ENCODE results near the gene SPAG6.

The SPAG6 gene

GRCh38 chr10:22410394-22410793, 65.1 kb downstream of the SPAG6 start:
- Histone ChIP-seq H3K4me1 (ENCODE audit: insufficient read depth, insufficient read length) (no peaks in the 10 kb centered on the region), H3K36me3 (ENCODE audit: insufficient read depth, insufficient read length, low read length) (no peaks in the 10 kb centered on the region), H3K4me3 (ENCODE audit: insufficient read length, low read depth) (no peak overlapping the region), H3K27me3 (ENCODE audit: insufficient read depth, insufficient read length) (no peaks in the 10 kb centered on the region), H3K9ac (ENCODE audit: insufficient read length, low read depth) (no peak overlapping the region), H3K9me3 (ENCODE audit: insufficient read depth, low read length) (peaks cover 11% of the 10 kb centered on the region; the same call in 1 of the 2 replicates)
- TF ChIP-seq ZNF274 (IDR thresholded peaks at IDR 0.05; ENCODE audit: low read depth, low read length) = no peak
- TF ChIP-seq YY1 (IDR thresholded peaks at IDR 0.05; ENCODE audit: insufficient read depth, insufficient read length) = no peak
- TF ChIP-seq SUZ12 (IDR thresholded peaks at IDR 0.05; ENCODE audit: extremely low read depth, insufficient read depth, insufficient read length) = no peak
- DNase-seq (ENCODE audit: low read depth, low spot score) = no peak

GRCh38 chr10:22410846-22411245, 65.5 kb downstream of the SPAG6 start:
- Histone ChIP-seq H3K9me3 (ENCODE audit: insufficient read depth, low read length) (peaks cover 11% of the 10 kb centered on the region; the same call in 1 of the 2 replicates), H3K9ac (ENCODE audit: insufficient read length, low read depth) (no peak overlapping the region), H3K4me1 (ENCODE audit: insufficient read depth, insufficient read length) (no peaks in the 10 kb centered on the region), H3K36me3 (ENCODE audit: insufficient read depth, insufficient read length, low read length) (no peaks in the 10 kb centered on the region), H3K4me3 (ENCODE audit: insufficient read length, low read depth) (no peak overlapping the region), H3K27me3 (ENCODE audit: insufficient read depth, insufficient read length) (no peaks in the 10 kb centered on the region)
- DNase-seq (ENCODE audit: low read depth, low spot score) = no peak
- TF ChIP-seq ZNF274 (IDR thresholded peaks at IDR 0.05; ENCODE audit: low read depth, low read length) (no peak), YY1 (IDR thresholded peaks at IDR 0.05; ENCODE audit: insufficient read depth, insufficient read length) (no peak), SUZ12 (IDR thresholded peaks at IDR 0.05; ENCODE audit: extremely low read depth, insufficient read depth, insufficient read length) (no peak)

GRCh38 chr10:22414146-22414545, 68.8 kb downstream of the SPAG6 start:
- Histone ChIP-seq H3K9ac (ENCODE audit: insufficient read length, low read depth) (no peak overlapping the region), H3K9me3 (ENCODE audit: insufficient read depth, low read length) (peaks cover 7% of the 10 kb centered on the region; the same call in 1 of the 2 replicates), H3K27me3 (ENCODE audit: insufficient read depth, insufficient read length) (no peaks in the 10 kb centered on the region), H3K4me1 (ENCODE audit: insufficient read depth, insufficient read length) (no peaks in the 10 kb centered on the region), H3K4me3 (ENCODE audit: insufficient read length, low read depth) (no peak overlapping the region), H3K36me3 (ENCODE audit: insufficient read depth, insufficient read length, low read length) (no peaks in the 10 kb centered on the region)
- TF ChIP-seq ZNF274 (IDR thresholded peaks at IDR 0.05; ENCODE audit: low read depth, low read length) = no peak
- no peak for TF ChIP-seq YY1 (IDR thresholded peaks at IDR 0.05; ENCODE audit: insufficient read depth, insufficient read length)
- TF ChIP-seq SUZ12 (IDR thresholded peaks at IDR 0.05; ENCODE audit: extremely low read depth, insufficient read depth, insufficient read length) = no peak
- no peak for DNase-seq (ENCODE audit: low read depth, low spot score)

GRCh38 chr10:22415072-22415471, 69.8 kb downstream of the SPAG6 start:
- no peaks in the 10 kb centered on the region for H3K9me3 ChIP-seq (ENCODE audit: insufficient read depth, low read length)
- DNase-seq (ENCODE audit: low read depth, low spot score) = no peak
- H3K4me1 ChIP-seq (ENCODE audit: insufficient read depth, insufficient read length) = no peaks in the 10 kb centered on the region
- TF ChIP-seq YY1 (IDR thresholded peaks at IDR 0.05; ENCODE audit: insufficient read depth, insufficient read length) (no peak), SUZ12 (IDR thresholded peaks at IDR 0.05; ENCODE audit: extremely low read depth, insufficient read depth, insufficient read length) (no peak), ZNF274 (IDR thresholded peaks at IDR 0.05; ENCODE audit: low read depth, low read length) (no peak)
- no peaks in the 10 kb centered on the region for H3K36me3 ChIP-seq (ENCODE audit: insufficient read depth, insufficient read length, low read length)
- H3K4me3 ChIP-seq (ENCODE audit: insufficient read length, low read depth) = no peak overlapping the region
- no peak overlapping the region for H3K9ac ChIP-seq (ENCODE audit: insufficient read length, low read depth)
- H3K27me3 ChIP-seq (ENCODE audit: insufficient read depth, insufficient read length) = no peaks in the 10 kb centered on the region

GRCh38 chr10:22417736-22418268, 72.5 kb downstream of the SPAG6 start:
- no peaks in the 10 kb centered on the region for H3K4me1 ChIP-seq (ENCODE audit: insufficient read depth, insufficient read length)
- H3K36me3 ChIP-seq (ENCODE audit: insufficient read depth, insufficient read length, low read length) = no peaks in the 10 kb centered on the region
- no peak overlapping the region for H3K9ac ChIP-seq (ENCODE audit: insufficient read length, low read depth)
- no peak overlapping the region for H3K4me3 ChIP-seq (ENCODE audit: insufficient read length, low read depth)
- TF ChIP-seq YY1 (IDR thresholded peaks at IDR 0.05; ENCODE audit: insufficient read depth, insufficient read length) = no peak
- TF ChIP-seq ZNF274 (IDR thresholded peaks at IDR 0.05; ENCODE audit: low read depth, low read length) = no peak
- TF ChIP-seq SUZ12 (IDR thresholded peaks at IDR 0.05; ENCODE audit: extremely low read depth, insufficient read depth, insufficient read length) = no peak
- H3K9me3 ChIP-seq (ENCODE audit: insufficient read depth, low read length) = no peaks in the 10 kb centered on the region
- no peak for DNase-seq (ENCODE audit: low read depth, low spot score)
- no peaks in the 10 kb centered on the region for H3K27me3 ChIP-seq (ENCODE audit: insufficient read depth, insufficient read length)

DNA sequence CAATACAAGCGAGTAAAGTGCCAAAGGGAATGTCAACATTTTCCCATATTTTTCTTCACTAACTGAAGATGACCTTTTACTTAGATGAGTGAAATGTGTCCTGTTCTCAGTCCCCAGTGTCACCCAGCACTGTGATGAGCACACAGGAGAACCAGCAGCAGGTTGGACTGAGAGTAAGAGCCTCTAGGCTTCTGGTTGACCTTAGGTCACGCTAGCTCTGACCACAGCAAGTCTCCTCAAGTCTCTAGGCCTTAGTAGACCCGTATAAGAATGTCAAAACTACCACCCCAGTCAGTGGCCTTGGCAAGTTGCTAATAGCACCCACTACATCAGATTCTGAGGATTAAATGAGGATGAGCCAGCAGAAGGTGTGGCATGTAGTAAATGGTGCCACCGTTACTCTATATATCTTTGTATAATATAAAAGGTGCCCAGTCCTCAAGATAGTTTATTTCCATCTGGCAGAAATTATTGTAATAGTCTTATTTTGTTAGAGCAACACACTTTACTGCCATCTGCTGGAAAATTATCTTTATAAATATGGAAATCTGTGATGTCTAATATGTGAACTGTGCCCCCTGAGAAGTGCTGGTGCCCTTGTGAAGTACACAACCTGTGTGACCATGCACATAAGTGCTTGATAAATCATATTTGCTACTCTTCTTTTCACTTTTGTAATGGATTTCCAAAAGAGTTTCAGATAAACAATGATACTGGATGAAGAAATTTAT, 75.7 kb downstream of the SPAG6 start:
- Histone ChIP-seq H3K4me1 (ENCODE audit: insufficient read depth, insufficient read length) (no peaks in the 10 kb centered on the region), H3K36me3 (ENCODE audit: insufficient read depth, insufficient read length, low read length) (no peaks in the 10 kb centered on the region), H3K27me3 (ENCODE audit: insufficient read depth, insufficient read length) (no peaks in the 10 kb centered on the region), H3K9ac (ENCODE audit: insufficient read length, low read depth) (no peak overlapping the region), H3K4me3 (ENCODE audit: insufficient read length, low read depth) (no peak overlapping the region), H3K9me3 (ENCODE audit: insufficient read depth, low read length) (no peaks in the 10 kb centered on the region)
- DNase-seq (ENCODE audit: low read depth, low spot score) = no peak
- TF ChIP-seq SUZ12 (IDR thresholded peaks at IDR 0.05; ENCODE audit: extremely low read depth, insufficient read depth, insufficient read length) (no peak), ZNF274 (IDR thresholded peaks at IDR 0.05; ENCODE audit: low read depth, low read length) (no peak), YY1 (IDR thresholded peaks at IDR 0.05; ENCODE audit: insufficient read depth, insufficient read length) (no peak)

DNA sequence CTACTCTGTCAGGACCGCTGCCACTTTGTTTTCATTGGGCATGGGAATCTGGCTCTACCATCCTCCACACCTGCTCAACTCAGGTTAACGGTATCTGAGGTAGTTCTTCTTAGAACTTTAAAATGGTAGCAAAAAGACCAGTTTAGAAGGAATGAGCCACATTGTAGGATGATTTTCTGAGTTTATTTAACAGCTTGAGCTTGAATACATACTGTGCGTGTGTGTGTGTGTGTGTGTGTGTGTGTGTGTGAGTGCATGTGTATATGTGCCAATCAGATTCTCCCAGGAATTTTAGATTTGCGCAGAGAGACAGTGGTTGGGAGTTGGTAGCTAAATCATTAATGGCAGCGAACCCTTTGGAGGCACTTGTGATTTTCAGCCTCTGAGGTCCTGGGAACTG, 81.4 kb downstream of the SPAG6 start:
- peaks cover 2% of the 10 kb centered on the region for H3K4me1 ChIP-seq (ENCODE audit: insufficient read depth, insufficient read length)
- H3K4me3 ChIP-seq (ENCODE audit: insufficient read length, low read depth) = no peak overlapping the region
- no peaks in the 10 kb centered on the region for H3K9me3 ChIP-seq (ENCODE audit: insufficient read depth, low read length)
- no peaks in the 10 kb centered on the region for H3K36me3 ChIP-seq (ENCODE audit: insufficient read depth, insufficient read length, low read length)
- TF ChIP-seq SUZ12 (IDR thresholded peaks at IDR 0.05; ENCODE audit: extremely low read depth, insufficient read depth, insufficient read length) (no peak), YY1 (IDR thresholded peaks at IDR 0.05; ENCODE audit: insufficient read depth, insufficient read length) (no peak), ZNF274 (IDR thresholded peaks at IDR 0.05; ENCODE audit: low read depth, low read length) (no peak)
- no peak overlapping the region for H3K9ac ChIP-seq (ENCODE audit: insufficient read length, low read depth)
- no peak for DNase-seq (ENCODE audit: low read depth, low spot score)
- H3K27me3 ChIP-seq (ENCODE audit: insufficient read depth, insufficient read length) = no peaks in the 10 kb centered on the region
